ENCODE measurements around the gene KCNK4. TPM values are rescaled to one million over a fixed set of nuclear protein-coding genes. Genes with fewer than 3 reads are reported as not detected.

Gene KCNK4
- polyA plus RNA-seq, 2 of the 4 experiments (the other 2 are of a cell fraction), result 0.12 TPM; not detected in 1

DNA sequence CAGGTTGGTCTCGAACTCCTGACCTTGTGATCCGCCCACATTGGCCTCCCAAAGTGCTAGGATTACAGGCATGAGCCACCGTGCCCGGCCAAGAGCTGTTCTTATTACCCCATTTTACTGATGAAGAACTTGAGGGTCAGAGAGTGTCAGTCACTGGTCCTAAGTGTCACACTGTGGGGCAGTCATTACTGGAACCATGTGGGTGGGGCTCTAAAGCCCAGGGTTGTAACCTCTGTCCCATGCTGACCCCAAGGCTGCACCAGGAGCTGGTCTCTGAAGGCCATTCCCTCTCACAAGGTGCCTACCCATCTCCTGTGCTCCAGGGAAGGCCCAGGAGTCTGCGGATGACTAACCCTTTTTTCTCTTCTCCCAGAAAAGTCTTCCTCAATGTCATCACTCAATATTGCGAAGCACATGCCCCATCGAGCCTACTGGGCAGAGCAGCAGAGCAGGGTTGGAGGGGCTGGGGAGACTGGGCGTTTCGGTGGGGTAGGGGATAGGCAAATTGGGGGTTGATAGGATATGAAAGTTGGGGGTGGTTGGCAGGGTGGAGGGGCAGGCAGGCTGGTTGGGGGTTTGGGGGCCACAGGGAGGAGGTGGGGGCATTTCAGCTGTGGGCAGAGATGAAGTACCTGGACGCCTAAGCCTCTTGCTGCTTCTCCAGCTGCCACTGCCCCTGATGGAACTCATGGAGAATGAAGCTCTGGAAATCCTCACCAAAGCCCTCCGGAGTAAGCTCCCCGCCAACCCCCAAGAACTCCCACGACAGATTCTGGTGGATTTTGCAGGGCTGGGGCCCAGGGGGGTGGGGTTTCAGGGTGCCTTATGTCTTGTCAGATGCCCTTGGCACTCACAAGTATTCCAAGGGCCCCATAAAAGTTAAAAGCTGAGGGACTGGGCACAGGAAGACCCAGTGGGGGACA lies 12.3 kb downstream of the KCNK4 start:
- ATAC-seq, result no peak
- ChIA-PET POLR2A (interaction anchor here (0.6 to 2.8 kb wide), 12 partner anchors 14 to 890 kb away, joined by 3 to 34 read pairs (median 6); partner anchors contain the start of genes BAD, GPR137, PPP1R14B and PRDX5), CTCF (interaction anchor here (1.3 to 20.7 kb wide), 16 partner anchors 8 to 478 kb away, joined by 3 to 996 read pairs (median 48); partner anchors contain the start of genes BAD, CCDC88B, FERMT3 and FKBP2)
- TF ChIP-seq CBX2 (IDR thresholded peaks at IDR 0.05; ENCODE audit: borderline replicate concordance, low read depth) (no peak), ZC3H11A (IDR thresholded peaks at IDR 0.05) (no peak), HEYL (CRISPR knock-in tag; IDR thresholded peaks at IDR 0.05) (no peak), CHD2 (IDR thresholded peaks at IDR 0.05; ENCODE audit: low read length, partially characterized antibody) (no peak), NR3C1 (IDR thresholded peaks at IDR 0.05) (no peak), ZFP36 (IDR thresholded peaks at IDR 0.05; ENCODE audit: borderline replicate concordance, partially characterized antibody) (no peak), MAFK (IDR thresholded peaks at IDR 0.05; ENCODE audit: partially characterized antibody) (no peak), HES2 (IDR thresholded peaks at IDR 0.05) (no peak), CBX8 (IDR thresholded peaks at IDR 0.05) (no peak), GATA3 (IDR thresholded peaks at IDR 0.05; ENCODE audit: borderline replicate concordance) (no peak), ESRRA (IDR thresholded peaks at IDR 0.05; ENCODE audit: borderline replicate concordance, low read length) (no peak), MYC (IDR thresholded peaks at IDR 0.05; ENCODE audit: borderline replicate concordance, low read length) (no peak), CTCF (IDR thresholded peaks at IDR 0.05) (no peak), ZNF302 (CRISPR knock-in tag; IDR thresholded peaks at IDR 0.05) (no peak), KDM5A (IDR thresholded peaks at IDR 0.05) (no peak)
- TF ChIP-seq, protein P1, sequence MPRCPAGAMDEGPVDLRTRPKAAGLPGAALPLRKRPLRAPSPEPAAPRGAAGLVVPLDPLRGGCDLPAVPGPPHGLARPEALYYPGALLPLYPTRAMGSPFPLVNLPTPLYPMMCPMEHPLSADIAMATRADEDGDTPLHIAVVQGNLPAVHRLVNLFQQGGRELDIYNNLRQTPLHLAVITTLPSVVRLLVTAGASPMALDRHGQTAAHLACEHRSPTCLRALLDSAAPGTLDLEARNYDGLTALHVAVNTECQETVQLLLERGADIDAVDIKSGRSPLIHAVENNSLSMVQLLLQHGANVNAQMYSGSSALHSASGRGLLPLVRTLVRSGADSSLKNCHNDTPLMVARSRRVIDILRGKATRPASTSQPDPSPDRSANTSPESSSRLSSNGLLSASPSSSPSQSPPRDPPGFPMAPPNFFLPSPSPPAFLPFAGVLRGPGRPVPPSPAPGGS (IDR thresholded peaks at IDR 0.05), result no peak
- WGBS (ENCODE audit: missing lambda C conversion rate), result 85% methylated on average over 13 of the region's 13 CpGs
- Histone ChIP-seq H3K4me1 (peaks cover 20% of the 10 kb centered on the region), H3K9me3 (no peaks in the 10 kb centered on the region), H3K27ac (peak overlapping the region in 1 of 2 experiments; percentile 92; a peak in 4 of 6 replicates), H3K4me2 (peak overlapping the region; percentile 73), H3K4me3 (no peak overlapping the region; the same call in 2 of the 3 replicates)
- no peak for DNase-seq (ENCODE audit: low read depth in 1 of 2, low spot score in 1 of 2)
- FAIRE-seq, result no peak

- 56% methylated on average over 5 of the region's 5 CpGs for WGBS (ENCODE audit: missing lambda C conversion rate)
- no peaks in the 10 kb centered on the region for H3K9me3 ChIP-seq
- ATAC-seq (no peak), DNase-seq (ENCODE audit: low read depth in 1 of 2, low spot score in 1 of 2) (no peak), FAIRE-seq (no peak)
- ChIA-PET POLR2A (interaction anchor here (0.6 to 2.8 kb wide), 11 partner anchors 14 to 118 kb away, joined by 3 to 34 read pairs (median 6); partner anchors contain the start of genes BAD, GPR137, PPP1R14B and PRDX5), CTCF (interaction anchor here (1.1 to 20.7 kb wide), 17 partner anchors 9 to 477 kb away, joined by 3 to 996 read pairs (median 41); partner anchors contain the start of genes BAD, CCDC88B, FERMT3 and FKBP2)
- H3K4me1 ChIP-seq, result peaks cover 20% of the 10 kb centered on the region
- H3K27ac ChIP-seq, result peak overlapping the region; percentile 79 to 92
- peak overlapping the region; percentile 53 for H3K4me3 ChIP-seq
- H3K4me2 ChIP-seq, result peak overlapping the region; percentile 73
- no peak for TF ChIP-seq KDM1A (IDR thresholded peaks at IDR 0.05; ENCODE audit: low read depth)
- no peak for TF ChIP-seq RCOR1 (IDR thresholded peaks at IDR 0.05; ENCODE audit: low read depth, low read length)
- TF ChIP-seq ZSCAN20 (CRISPR knock-in tag; IDR thresholded peaks at IDR 0.05), result no peak
- no peak for TF ChIP-seq MAZ (IDR thresholded peaks at IDR 0.05; ENCODE audit: borderline replicate concordance, low read depth, low read length)
- TF ChIP-seq ZNF302 (CRISPR knock-in tag; IDR thresholded peaks at IDR 0.05), result no peak
- no peak for TF ChIP-seq NFE2L2 (conservative IDR thresholded peaks at IDR 0.05; ENCODE audit: low read length)
These were observed 12.9 kb downstream of the KCNK4 start for GRCh38 chr11:64304032-64304315.

All from A549 (cell line).